ENCODE data around the gene FAM151B.

The FAM151B gene

DNA sequence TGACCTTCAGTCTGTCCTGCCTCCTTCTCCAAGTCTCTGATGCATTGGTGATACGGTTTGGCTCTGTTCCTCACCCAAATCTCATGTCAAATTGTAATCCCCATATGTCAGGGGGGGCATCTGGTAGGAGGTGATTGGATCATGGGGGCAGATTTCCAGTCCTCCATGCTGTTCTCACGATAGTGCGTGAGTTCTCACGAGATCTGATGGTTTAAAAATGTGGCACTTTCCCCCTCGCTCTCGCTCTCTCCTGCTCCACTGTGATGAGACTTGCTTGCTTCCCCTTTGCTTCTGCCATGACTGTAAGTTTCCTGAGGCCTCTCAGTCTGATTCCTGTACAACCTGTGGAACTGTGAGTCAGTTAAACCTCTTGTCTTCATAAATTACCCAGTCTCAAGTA, 96.9 kb downstream of the FAM151B start:
- DNase-seq (ENCODE audit: low read depth in 1 of 2, low spot score in 1 of 2) = no peak

DNA sequence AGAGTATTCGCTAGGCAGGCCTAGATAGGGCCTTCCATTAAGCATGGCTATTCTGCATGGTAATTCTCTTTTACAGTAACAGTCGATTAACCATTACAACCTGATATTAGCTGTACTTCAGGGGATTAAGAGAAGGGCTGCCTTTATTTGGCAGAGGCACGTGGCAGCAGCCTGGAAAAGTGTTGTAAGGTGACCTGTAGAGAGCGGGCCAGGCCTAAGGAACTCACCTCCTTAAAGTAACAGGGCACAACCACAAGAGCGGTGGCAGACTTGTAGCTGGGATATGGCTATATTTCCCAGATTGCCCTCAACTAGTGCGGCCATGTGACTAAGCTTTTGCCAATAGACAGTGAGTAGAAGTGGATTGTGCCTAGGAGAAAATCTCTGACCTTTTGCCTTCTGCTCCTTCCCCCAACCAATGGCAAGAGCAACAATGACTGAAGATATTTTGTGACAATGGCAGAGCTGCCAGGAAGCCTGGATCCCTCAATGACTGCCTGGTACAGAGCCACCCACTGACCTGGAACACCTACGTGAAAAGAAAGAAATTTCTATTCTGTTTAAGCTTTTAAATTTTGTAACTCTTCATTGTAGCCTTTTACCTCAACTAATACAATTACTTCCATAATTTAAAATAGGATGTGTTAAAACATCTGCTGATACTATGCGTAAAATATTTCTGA, 101.1 kb downstream of the FAM151B start:
- no peak for DNase-seq (ENCODE audit: low read depth in 1 of 2, low spot score in 1 of 2)

DNA sequence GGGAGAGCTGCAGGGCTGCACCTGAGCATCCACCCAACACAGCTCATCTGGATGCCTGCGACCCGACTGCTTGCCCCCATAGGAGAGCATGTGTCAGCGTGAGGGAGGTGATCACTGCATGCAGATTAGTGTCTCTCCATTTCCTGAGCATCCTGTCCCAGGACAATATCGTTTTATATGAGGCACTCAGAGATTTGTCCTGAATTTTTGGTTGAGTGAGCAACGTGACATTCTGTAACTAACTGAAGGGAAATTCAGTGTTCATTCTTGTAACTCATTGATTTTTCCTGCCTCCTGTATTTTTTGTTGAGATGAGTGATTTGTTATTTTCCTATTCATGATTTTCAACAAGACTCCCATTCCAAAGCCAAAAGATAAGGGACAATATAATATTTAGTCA, 102.9 kb downstream of the FAM151B start:
- no peak for DNase-seq (ENCODE audit: low read depth in 1 of 2, low spot score in 1 of 2)

DNA sequence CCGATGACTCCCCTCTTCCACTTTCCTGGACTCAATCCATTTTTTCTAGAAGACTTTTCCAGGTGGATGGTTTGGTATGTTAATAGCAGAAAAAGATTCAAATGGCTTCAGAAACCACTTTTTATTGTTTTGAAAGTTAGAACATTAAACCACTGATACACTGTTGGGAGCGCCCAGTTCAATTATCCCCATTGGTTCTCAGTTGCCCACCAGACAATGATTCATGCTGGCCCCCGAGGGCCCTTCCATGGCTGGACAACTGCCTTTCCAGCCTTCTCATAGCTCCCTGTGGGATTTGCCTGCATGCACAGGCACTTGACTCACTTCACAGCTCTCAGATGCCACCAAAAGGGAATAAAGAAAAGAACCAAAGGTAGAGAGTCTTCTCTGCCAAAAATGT, 103.5 kb downstream of the FAM151B start:
- no peak for DNase-seq (ENCODE audit: low read depth in 1 of 2, low spot score in 1 of 2)

DNA sequence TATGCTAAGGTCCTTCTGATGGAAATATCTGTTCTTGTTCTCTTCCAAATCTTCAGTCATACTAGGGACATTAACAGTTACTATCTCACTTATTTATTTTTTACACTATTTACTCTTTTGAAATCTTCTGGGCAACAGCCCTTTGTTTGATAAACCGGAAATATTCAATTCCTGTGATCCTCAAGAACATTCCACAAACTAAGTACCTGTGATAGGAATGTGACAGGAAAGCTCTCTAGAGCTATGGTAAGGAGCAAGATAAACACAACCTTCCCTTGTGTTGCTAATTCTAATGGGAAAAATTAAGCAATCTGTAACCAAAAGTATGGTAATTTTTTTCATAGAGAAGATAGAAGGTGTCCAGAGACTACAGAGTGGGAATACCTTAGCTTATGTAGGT, 104.2 kb downstream of the FAM151B start:
- no peak for DNase-seq (ENCODE audit: low read depth in 1 of 2, low spot score in 1 of 2)

Measured in activated T-helper 1 cell treated with anti-CD3 and anti-CD28 coated beads, Interleukin-2, amount 50 U/mL, for 16 hours (primary cell).